HepG2 (cell line): ENCODE measurements around the gene ATG13. TPM values are rescaled to one million over a fixed set of nuclear protein-coding genes. Genes with fewer than 3 reads are reported as not detected.
A peak's percentile ranks its signal among the peaks of the same experiment; 100 is the strongest.

Experiments
- ARNT2 ChIP-seq: sonication (generic); formaldehyde crosslinking; IDR thresholded peaks from 2 replicates; pipeline ENCODE4 v1.8.0; 2022; ENCODE audit warnings: mild to moderate bottlenecking, low read depth, missing genetic modification reagents, moderate library complexity
- BATF2 ChIP-seq: sonication (generic); formaldehyde crosslinking; IDR thresholded peaks from 2 replicates; pipeline ENCODE4 v1.8.0; 2022; ENCODE audit warnings: mild to moderate bottlenecking, missing genetic modification reagents, moderate library complexity
- KDM2A ChIP-seq: sonication (generic); formaldehyde crosslinking; IDR thresholded peaks from 2 replicates; pipeline ENCODE4 v1.4.0; 2020; ENCODE audit warnings: low read depth, missing genetic modification reagents, borderline replicate concordance
- NFE2L1 ChIP-seq: sonication (generic); formaldehyde crosslinking; IDR thresholded peaks from 2 replicates; pipeline ENCODE4 v1.4.0; 2020; ENCODE audit warnings: missing genetic modification reagents, mild to moderate bottlenecking, borderline replicate concordance
- ZBTB46 ChIP-seq: sonication (generic); formaldehyde crosslinking; IDR thresholded peaks from 2 replicates; pipeline ENCODE4 v1.4.0; 2020; ENCODE audit warnings: mild to moderate bottlenecking, missing genetic modification reagents, borderline replicate concordance
- ZFP91 ChIP-seq: sonication (generic); formaldehyde crosslinking; IDR thresholded peaks from 2 replicates; pipeline ENCODE4 v1.9.0; 2022; ENCODE audit warnings: missing genetic modification reagents, mild to moderate bottlenecking, borderline replicate concordance
- ZNF772 ChIP-seq: sonication (generic); formaldehyde crosslinking; IDR thresholded peaks from 2 replicates; pipeline ENCODE4 v1.5.0; 2020; ENCODE audit warnings: mild to moderate bottlenecking, missing genetic modification reagents
- polyA plus RNA-seq, 8 experiments: library from polyadenylated mRNA; depleted of rRNA in 3 of 8; stranded (reverse) in 7 of 8; unstranded in 1 of 8; fragments of >200 nt; fragmentation: Illumina TruSeq in 4 of 8; extraction: Trizol in 4 of 8; gene quantifications; 2 replicates each; pipeline versions ENCODE4 v1.2.1 to v1.2.3, GENCODE V29; 2011 to 2016; ENCODE audit warnings: low read depth in 4 of 8, missing spikeins in 1 of 8, mixed read lengths in 1 of 8; ENCODE audit not compliant: insufficient read depth in 1 of 8
- total RNA-seq, 5 experiments: library from RNA; depleted of rRNA; stranded (reverse); fragments of >200 nt; fragmentation: Illumina TruSeq; extraction: Trizol; gene quantifications; 2 replicates each; pipeline ENCODE4 v1.2.3, GENCODE V29; 2016; ENCODE audit warnings: low read depth in 1 of 5
- TF ChIP-seq, protein P1 (sequence below): sonication (generic); formaldehyde crosslinking; conservative IDR thresholded peaks from 2 replicates; pipeline ENCODE4 v1.4.0; 2020; ENCODE audit warnings: missing genetic modification reagents
- TF ChIP-seq, protein P2 (sequence below): sonication (generic); formaldehyde crosslinking; IDR thresholded peaks from 2 replicates; pipeline ENCODE4 v1.4.0; 2020; ENCODE audit warnings: mild to moderate bottlenecking, missing genetic modification reagents

ATG13 gene
- total and polyA plus RNA-seq, 2 of the 13 experiments (the other 11 are each of a cell fraction or from before 2014, with no cell fraction given), result 55.0 to 77.3 TPM

DNA sequence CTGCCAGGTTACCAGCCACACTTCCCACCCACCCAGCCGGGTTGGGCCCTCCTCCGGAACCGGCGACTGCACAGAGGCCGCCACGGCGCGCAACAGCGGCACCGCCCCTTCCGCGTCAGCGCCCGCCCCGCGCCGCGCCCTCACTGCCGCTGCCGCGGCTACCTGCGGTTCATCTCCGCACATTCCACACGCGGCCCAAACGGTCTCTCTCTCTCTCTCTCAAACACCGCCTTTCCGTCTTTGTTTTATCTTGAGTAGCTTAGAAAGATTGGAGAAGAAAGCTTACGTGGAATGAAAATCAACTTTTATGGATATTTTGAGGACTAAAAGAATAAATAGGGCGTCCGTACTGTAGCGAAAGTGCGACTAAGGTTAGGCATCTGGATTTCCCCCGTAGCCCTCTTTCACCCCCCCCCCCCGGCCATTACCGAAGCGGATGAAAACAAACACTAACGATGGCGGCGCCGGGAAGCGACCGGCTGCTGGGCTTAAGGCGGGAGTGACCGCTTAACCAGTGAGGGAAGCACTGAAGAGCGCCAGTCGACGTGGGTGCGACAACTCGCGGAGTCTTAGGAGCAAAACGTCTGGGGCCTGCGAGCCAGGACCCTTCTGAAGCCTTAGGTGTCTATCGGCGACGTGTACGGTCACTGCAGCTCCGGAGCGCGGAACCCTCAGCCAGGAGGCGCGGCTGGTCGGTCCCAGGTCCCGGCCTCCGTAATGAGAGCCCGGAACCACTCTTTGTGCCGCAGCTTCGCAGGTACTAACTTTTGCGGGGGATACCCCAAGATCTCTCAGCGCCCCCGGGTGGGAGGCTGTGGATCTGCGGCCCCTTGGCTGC lies at the start of gene ATG13, which contains the start of gene HARBI1 (continued):
- TF ChIP-seq BATF2 (CRISPR knock-in tag), result no peak
- TF ChIP-seq KDM2A (CRISPR knock-in tag), result peak; percentile 58; the same call in 1 of the 2 replicates
- TF ChIP-seq, protein P1, sequence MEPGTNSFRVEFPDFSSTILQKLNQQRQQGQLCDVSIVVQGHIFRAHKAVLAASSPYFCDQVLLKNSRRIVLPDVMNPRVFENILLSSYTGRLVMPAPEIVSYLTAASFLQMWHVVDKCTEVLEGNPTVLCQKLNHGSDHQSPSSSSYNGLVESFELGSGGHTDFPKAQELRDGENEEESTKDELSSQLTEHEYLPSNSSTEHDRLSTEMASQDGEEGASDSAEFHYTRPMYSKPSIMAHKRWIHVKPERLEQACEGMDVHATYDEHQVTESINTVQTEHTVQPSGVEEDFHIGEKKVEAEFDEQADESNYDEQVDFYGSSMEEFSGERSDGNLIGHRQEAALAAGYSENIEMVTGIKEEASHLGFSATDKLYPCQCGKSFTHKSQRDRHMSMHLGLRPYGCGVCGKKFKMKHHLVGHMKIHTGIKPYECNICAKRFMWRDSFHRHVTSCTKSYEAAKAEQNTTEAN, result no peak; the same call in 1 of the 2 replicates
- peak; percentile 52; the same call in 1 of the 2 replicates for TF ChIP-seq ARNT2
- no peak for TF ChIP-seq NFE2L1 (CRISPR knock-in tag)
- peak; percentile 69; the same call in 1 of the 2 replicates for TF ChIP-seq ZFP91 (CRISPR knock-in tag)
- TF ChIP-seq, protein P2, sequence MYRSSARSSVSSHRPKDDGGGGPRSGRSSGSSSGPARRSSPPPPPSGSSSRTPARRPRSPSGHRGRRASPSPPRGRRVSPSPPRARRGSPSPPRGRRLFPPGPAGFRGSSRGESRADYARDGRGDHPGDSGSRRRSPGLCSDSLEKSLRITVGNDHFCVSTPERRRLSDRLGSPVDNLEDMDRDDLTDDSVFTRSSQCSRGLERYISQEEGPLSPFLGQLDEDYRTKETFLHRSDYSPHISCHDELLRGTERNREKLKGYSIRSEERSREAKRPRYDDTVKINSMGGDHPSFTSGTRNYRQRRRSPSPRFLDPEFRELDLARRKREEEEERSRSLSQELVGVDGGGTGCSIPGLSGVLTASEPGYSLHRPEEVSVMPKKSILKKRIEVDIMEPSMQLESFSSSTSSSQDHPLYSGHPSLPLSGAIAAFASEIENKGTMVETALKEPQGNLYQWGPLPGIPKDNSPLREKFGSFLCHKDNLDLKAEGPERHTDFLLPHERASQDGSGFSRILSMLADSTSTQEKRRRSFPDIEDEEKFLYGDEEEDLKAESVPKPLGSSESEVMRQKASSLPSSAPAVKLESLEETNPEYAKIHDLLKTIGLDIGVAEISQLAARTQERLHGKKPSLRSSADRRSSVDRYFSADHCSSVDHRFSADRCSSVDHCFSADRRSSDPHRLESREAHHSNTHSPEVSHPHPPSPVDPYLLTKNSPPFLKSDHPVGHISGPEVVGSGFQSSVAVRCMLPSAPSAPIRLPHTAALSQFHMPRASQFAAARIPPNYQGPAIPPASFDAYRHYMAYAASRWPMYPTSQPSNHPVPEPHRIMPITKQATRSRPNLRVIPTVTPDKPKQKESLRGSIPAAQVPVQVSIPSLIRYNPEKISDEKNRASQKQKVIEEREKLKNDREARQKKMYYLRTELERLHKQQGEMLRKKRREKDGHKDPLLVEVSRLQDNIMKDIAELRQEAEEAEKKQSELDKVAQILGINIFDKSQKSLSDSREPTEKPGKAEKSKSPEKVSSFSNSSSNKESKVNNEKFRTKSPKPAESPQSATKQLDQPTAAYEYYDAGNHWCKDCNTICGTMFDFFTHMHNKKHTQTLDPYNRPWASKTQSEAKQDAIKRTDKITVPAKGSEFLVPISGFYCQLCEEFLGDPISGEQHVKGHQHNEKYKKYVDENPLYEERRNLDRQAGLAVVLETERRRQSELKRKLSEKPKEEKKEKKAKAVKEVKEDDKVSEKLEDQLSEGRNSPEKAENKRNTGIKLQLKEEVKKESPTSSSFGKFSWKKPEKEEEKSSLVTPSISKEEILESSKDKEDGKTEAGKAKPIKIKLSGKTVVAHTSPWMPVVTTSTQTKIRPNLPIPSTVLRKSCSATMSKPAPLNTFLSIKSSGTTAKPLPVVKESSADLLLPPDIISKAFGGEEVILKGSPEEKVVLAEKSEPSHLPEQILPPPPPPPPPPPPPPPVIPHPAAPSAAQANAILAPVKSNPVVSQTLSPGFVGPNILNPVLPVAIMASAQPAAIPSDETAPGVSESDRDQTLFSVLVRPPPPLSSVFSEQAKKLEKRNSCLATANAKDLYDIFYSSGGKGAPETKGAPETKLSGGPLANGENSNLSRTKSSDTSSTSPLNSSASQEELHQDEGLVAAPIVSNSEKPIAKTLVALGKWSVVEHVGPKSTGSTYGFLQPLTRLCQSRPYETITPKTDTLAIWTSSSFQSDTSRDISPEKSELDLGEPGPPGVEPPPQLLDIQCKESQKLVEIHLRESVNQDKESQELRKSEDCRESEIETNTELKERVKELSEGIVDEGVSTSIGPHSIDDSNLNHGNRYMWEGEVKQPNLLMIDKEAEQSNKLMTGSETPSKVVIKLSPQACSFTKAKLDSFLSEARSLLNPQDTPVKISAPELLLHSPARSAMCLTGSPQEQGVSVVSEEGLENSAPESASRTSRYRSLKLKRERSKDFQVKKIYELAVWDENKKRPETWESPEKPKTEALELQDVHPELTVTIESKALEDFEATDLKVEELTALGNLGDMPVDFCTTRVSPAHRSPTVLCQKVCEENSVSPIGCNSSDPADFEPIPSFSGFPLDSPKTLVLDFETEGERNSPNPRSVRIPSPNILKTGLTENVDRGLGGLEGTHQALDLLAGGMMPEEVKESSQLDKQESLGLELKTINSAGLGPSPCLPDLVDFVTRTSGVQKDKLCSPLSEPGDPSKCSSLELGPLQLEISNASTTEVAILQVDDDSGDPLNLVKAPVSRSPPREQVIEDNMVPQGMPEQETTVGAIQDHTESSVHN, result no peak
- no peak for TF ChIP-seq ZBTB46
- peak; percentile 76 for TF ChIP-seq ZNF772 (CRISPR knock-in tag)
